GM08714 (cell line): ENCODE data around the gene PTPN13.

ENCODE experiments used
- H3K4me3 ChIP-seq: fragments of 200-500 bp; sonication (Bioruptor generic); 2 replicates; pipeline ENCODE4 v1.5.1; 2014; ENCODE audit warnings: mild to moderate bottlenecking, low read length, inconsistent platforms
- ZNF274 ChIP-seq: IDR thresholded peaks from 2 replicates; pipeline ENCODE4 v1.6.1; 2012; ENCODE audit warnings: mild to moderate bottlenecking, low read depth, low read length

Gene PTPN13

GRCh38 chr4:86608757-86609375 is 14.8 kb downstream of the PTPN13 start:
- TF ChIP-seq ZNF274: no peak
- H3K4me3 ChIP-seq: no peak overlapping the region

DNA sequence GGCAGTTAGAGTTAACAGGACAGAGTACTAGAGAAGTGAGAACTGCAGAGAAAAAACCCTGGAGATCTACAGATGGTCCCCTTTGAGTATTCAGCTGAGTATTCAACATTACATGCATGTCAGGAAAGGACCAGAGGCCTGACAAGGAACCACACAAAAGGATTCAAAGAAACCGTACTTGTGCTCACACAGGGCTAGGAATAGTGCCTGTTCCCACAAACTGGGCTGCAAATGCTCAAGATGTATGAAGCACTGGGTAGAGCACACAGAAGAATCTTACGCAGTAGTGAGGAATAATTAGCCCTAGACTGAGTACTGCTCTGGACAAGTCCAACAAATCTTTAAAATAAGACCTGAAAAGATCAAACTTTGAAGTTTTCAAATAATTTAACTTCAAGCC is 17.6 kb downstream of the PTPN13 start:
- no peak for TF ChIP-seq ZNF274
- H3K4me3 ChIP-seq: no peak overlapping the region

GRCh38 chr4:86613734-86614133 is 19.6 kb downstream of the PTPN13 start:
- TF ChIP-seq ZNF274: no peak

GRCh38 chr4:86614865-86615264 is 20.8 kb downstream of the PTPN13 start:
- H3K4me3 ChIP-seq: no peak overlapping the region
- no peak for TF ChIP-seq ZNF274

More at GRCh38 chr4:86613734-86614133, 19.6 kb downstream of the PTPN13 start:
- H3K4me3 ChIP-seq: no peak overlapping the region

GRCh38 chr4:86615501-86615900 is 21.4 kb downstream of the PTPN13 start:
- H3K4me3 ChIP-seq: no peak overlapping the region
- TF ChIP-seq ZNF274: no peak

- H3K4me3 ChIP-seq: no peak overlapping the region
- TF ChIP-seq ZNF274: no peak
Measured at GRCh38 chr4:86619656-86620055, 25.5 kb downstream of the PTPN13 start.

- no peak for TF ChIP-seq ZNF274
Measured at GRCh38 chr4:86621435-86621834, 27.3 kb downstream of the PTPN13 start.

DNA sequence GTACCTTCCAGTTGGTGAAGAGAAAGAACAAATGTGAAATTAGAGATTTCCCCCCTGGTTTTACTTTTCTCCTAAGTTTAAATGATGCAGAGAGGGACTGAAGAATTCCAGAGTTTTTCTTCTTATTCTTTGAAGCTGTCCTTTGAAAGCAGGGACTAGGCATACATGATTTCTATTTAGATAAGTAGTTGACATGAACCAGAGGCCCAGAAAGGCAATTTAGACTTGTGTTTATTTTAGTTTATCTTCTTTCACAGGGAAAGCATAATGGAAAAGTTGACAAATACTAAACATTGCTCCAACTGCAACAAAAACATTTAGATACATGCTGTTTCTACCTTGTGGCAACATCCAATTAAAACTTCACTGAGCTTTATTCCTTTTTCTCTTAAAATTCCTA is 32.0 kb downstream of the PTPN13 start:
- no peak for TF ChIP-seq ZNF274
- H3K4me3 ChIP-seq: no peak overlapping the region

More at GRCh38 chr4:86621435-86621834, 27.3 kb downstream of the PTPN13 start:
- H3K4me3 ChIP-seq: no peak overlapping the region

DNA sequence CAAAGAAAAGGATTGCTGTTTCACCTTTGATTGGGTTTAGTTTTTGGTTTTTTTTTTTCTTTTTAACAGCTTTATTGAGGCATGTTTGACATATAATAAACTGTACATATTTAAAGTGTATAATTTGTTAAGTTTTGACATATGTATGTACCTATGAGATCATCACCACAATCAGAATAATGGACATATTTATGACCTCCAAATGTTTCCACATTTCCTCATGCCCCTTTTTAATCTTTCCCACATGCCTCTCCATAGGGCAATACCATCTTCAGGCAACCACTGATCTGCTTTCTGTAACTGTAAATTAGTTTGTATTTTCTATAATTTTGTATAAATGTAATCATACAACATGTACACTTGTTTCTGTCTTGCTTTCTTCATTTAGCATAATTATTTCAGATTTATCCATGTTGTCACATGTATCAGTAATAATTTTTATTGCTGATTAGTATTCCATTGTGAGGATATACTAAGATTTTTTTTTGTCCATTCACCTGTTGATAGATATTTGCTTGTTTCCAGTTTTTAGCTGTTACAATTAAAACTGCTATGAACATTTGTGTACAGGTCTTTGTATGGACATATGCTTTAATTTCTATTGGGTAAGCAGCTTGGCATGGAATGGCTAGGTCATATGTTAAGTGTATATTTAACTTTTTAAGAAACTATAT is 33.5 kb downstream of the PTPN13 start:
- no peak for TF ChIP-seq ZNF274
- no peak overlapping the region for H3K4me3 ChIP-seq

DNA sequence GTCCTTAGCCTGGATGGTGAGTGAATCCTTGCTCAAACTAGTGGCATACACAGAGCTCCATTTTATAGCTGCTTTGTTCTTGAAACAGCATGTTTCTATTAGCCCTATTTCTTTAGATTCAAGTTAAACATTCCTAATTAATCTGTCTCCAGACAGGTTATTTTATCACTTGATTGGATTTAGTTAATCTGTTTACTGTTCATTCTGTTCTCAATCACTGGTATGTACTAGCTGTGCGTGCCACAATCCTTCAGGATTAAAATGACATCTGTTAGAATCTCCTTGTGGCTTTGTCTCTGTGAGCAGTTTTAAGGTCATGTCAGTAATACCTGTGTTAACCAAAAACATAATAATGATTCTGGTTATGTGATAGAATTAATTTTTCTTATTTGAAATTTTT is 36.5 kb downstream of the PTPN13 start:
- TF ChIP-seq ZNF274: no peak
- no peak overlapping the region for H3K4me3 ChIP-seq

- no peak overlapping the region for H3K4me3 ChIP-seq
- no peak for TF ChIP-seq ZNF274
Measured at GRCh38 chr4:86631166-86631565, 37.1 kb downstream of the PTPN13 start.

GRCh38 chr4:86633854-86634253 is 39.7 kb downstream of the PTPN13 start:
- TF ChIP-seq ZNF274: no peak
- no peak overlapping the region for H3K4me3 ChIP-seq

DNA sequence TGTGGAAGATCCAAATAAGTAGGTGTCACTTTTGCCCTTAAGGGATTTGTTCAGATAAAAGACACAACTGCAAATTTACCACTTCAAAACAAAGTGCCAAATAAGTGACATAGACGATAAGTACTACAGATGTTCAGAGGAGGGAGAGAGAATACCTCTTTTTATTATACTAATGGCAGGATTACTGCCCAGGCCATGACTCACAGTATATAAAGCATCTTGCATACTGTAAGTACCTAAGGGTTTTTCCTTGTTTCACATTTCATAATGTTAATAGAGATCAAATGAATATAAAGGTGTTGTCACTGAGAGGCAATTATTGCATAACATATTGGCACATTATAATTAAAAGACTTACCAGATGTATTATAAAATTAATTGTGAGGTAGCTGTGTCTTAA is 46.4 kb downstream of the PTPN13 start:
- no peak for TF ChIP-seq ZNF274

DNA sequence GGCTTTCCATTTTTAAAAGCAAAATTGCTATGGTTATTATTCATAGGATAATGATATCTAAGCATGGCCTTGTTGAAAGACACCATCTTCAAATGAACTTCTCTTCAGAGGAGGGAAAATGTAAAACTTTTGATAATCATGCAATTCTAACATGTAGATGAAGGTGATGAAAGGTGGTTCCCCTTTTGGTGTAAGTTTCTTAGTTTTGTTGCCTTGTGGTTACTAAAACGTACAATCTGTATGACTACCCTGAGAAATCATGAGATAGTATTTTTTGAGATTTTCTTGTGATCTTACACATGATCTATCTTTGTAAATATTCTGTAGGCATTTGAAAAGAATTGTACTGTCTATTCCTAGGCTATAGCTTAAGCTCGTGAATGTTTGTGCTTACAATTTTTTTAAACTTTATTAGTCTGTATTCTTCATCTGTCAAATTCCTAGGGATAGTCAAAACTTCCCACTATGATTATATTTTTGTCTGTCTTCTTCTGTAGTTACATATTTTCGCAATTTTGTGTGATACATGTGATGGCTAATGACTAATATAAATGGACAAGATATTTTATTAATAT is 47.5 kb downstream of the PTPN13 start:
- no peak for TF ChIP-seq ZNF274
- no peak overlapping the region for H3K4me3 ChIP-seq

More for the DNA sequence above, 46.4 kb downstream of the PTPN13 start:
- no peak overlapping the region for H3K4me3 ChIP-seq

GRCh38 chr4:86644892-86645291 is 50.8 kb downstream of the PTPN13 start:
- no peak for TF ChIP-seq ZNF274
- H3K4me3 ChIP-seq: no peak overlapping the region
